Fibroblast of gingiva (primary cell): ENCODE data around the gene POLR3K.

ENCODE experiments used
- DNase-seq: peaks from one replicate; pipeline ENCODE4 v3.0.0-alpha.2; 2011; ENCODE audit warnings: low read depth

Gene POLR3K

GRCh38 chr16:78444-79150 lies 25.2 kb upstream of the POLR3K start:
- DNase-seq, result peak; percentile 45

- peak; percentile 80 for DNase-seq
These were observed 24.5 kb upstream of the POLR3K start, which contains the start of gene MPG for GRCh38 chr16:77807-78443. Gene MPG, plus strand, starts transcription at chr16:78225. Its CDS starts 85 bp downstream, at chr16:78310.

DNA sequence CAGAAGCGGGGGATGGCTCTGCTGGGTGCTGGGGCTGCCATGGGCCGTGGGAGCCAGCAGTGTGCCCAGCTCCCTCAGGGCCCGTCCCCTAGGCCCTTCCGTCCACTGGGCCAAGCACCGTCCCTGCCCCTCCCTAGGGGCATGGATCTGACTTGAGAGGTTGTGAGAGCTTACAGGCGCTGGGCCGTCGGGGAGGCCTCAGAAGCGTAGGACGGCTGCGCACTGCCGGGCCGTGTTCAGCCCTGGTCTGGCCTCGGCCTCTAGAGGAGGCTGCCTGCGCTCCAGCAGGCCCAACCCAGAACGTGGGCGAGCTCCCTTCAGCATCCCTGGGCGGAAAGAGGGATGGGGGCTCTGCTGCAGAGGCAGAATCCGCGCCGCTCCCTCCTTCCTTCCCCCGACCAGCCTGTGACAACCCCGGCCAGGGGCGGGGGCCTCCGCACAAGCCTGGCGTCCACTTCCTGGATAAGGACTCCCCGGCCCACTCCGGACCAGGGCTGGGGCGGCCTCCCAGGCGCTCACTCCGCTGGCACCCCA lies 23.9 kb upstream of the POLR3K start:
- DNase-seq, result peak; percentile 66

DNA sequence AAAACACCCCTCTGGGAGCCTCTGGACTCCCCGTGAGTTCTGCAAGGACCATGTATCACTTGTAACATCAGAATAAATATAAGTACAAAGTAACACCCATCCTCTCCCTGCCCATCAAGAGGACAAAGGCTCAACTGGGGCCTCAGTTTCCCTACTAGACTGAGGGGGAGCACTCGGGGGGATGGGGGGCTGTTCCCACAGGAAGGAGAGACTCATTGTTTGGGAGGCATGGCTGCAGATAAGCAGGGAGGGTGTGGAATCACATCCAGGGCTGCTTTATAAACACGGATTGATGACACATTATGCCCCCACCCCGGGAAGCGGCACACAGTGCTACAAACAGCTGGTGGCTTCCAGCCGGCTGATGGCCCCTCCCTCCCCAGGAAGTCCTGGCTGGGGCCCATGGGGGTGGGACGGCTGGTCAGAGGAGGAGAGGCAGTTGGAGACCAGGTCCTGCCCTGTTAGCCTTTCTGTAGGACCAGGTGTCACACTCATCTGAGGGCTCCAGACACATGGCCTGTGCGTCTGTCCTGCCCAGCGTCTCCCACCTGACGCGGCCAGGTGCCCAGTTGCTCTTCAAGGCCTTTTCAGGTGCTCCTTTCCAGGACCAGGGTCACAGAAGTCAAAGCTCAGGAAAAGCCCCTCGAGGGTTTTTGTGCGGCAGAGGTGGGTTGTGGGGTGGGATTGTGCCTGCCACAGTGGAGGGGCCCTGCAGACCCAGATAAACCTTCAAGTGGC lies 23.3 kb upstream of the POLR3K start:
- DNase-seq, result peak; percentile 77

DNA sequence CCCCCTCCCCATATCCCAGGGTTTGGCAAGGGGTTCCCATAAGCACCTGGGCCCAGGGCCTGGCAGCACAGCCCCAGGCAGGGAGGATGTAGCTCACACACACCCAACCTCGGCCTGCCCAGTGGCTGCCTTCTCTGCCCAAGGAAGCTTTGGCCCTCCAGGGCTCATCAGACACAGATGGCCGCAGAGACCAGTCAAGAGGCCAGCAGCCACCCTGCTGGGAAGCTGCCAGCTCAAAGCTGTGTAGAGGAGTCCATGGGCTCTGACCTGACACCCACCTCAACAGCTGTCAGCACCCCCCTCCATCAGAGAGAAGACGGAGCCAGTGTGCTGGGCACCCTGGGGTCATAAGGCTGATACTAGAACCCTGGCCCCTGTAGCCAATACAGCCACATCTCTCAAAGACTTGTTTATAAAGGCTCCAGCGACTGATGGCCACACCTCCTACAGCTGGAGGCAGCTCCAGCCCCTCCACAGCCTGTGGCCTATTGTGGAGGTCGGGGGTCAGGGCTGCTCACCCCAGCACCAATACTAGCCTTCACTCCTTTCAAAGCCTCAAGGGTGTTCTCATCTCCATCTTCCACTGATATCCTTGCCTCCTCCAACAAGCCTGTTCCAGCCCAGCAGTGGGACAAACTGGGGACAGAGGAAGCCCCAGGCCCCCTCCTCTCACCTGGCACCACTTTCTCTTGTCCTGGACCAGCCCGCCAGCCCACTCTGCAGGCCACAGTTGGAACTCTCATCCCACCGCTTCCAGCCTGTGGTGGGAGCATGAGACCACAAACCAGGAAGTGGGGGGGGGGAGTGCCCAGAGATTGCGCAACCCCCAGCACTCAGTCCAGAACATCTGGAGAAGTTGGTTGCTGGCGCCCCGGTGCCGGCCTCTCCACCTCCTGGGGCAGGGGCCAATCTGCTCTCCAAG lies 22.4 kb upstream of the POLR3K start:
- peak; percentile 88 for DNase-seq

DNA sequence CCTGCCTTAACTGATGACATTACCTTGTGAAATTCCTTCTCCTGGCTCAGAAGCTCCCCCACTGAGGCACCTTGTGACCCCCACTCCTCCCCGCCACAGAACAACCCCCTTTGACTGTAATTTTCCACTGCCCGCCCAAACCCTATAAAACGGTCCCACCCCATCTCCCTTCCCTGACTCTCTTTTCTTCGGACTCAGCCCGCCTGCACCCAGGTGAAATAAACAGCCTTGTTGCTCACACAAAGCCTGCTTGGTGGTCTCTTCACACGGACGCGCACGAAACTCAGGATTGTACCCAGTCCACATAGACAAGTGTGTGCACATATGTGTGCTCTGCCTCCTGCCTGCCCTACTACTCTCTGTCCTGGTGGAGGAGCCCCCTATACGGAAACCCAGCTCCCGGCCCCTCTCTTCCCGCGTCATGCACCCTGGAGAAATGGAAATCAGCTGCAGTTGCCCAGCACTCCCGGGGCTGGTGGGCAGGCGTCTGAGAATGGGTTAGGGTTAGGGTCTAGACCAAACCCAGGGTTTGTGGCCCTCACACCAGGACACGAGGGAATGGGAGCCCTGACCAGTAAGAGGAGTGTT lies 21.4 kb upstream of the POLR3K start:
- DNase-seq, result no peak

DNA sequence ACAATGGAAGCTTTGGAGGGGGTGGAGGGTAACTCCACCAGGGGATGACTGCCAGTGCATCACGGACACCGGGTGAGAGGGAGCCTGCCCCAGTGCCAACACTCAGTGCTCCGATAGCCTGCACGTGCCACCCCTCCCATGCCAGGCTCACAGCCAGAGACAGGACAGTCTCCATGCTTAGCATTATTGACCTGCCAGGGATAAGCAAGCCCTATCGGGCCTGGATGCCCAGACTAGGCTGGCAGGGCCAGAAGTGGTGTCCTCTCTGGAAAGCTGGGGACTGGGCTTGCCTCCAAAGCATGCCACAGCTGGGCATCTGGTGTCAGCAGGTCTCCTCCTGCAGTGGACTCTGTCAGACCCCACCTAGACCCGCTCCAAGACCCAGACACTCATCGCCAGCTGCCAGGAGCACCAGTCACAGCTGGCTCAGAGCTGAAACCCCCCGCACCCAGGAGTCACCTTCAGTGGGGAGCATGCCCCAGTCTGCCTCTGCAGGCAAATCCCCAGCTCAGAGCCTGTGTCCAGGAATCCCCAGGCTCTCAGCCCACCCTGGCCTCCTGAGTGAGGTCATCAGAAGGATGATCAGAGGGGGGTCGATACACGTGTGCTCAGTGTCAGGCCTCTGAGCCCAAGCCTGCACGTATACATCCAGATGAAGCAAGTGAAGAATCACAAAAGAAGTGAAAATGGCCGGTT lies 20.8 kb upstream of the POLR3K start:
- DNase-seq, result no peak

GRCh38 chr16:72561-73548 lies 19.4 kb upstream of the POLR3K start, which contains the start of gene RHBDF1:
Gene RHBDF1, minus strand, starts transcription at chr16:72631. Its CDS starts 7,616 bp downstream, at chr16:65015.
- peak; percentile 50 for DNase-seq

DNA sequence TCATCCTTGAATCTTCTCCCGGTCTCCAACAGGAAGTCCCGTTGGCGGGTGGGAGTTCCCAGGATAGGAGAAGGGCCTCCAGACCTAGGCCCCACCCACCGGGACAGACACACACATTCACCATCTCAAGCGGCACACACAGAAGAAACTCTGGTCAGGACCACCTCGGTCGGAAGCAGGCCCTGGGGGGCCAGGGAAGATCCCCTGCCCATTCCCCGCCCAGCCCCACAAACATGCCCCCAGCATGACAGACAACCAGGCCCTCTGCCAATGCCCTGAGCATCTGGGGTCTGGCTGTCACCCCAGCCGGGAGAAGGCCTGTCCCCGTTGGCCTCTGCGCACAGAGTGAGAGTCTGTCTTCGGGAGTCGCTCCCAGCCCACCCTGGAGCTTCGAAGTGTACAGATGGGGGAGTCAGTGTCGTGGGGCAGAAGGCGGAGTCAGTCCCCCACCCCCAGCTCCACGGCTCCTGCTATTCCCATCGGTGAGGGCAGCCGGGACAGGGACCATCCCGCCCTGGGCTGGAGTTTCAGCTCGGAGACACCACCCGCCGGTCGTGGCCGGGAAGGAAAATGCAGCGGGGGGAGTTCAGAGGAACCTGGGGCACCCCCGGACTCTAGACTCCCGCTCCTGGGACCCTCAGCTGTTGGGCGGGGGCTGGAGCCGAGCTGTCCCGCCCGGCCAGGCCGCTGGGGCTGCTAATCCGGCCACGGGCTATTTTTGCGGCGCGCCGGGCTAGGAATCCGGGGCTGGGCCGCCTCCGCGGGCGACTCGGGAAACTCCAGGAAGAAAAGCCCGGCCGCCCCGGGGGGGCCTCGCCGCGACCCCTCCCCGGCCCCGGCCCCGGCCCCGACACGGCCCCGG lies 18.4 kb upstream of the POLR3K start:
- peak; percentile 73 for DNase-seq

- DNase-seq, result no peak
These were observed 17.8 kb upstream of the POLR3K start for GRCh38 chr16:71210-71539.

- no peak for DNase-seq
These were observed 15.8 kb upstream of the POLR3K start for GRCh38 chr16:69181-69580.

DNA sequence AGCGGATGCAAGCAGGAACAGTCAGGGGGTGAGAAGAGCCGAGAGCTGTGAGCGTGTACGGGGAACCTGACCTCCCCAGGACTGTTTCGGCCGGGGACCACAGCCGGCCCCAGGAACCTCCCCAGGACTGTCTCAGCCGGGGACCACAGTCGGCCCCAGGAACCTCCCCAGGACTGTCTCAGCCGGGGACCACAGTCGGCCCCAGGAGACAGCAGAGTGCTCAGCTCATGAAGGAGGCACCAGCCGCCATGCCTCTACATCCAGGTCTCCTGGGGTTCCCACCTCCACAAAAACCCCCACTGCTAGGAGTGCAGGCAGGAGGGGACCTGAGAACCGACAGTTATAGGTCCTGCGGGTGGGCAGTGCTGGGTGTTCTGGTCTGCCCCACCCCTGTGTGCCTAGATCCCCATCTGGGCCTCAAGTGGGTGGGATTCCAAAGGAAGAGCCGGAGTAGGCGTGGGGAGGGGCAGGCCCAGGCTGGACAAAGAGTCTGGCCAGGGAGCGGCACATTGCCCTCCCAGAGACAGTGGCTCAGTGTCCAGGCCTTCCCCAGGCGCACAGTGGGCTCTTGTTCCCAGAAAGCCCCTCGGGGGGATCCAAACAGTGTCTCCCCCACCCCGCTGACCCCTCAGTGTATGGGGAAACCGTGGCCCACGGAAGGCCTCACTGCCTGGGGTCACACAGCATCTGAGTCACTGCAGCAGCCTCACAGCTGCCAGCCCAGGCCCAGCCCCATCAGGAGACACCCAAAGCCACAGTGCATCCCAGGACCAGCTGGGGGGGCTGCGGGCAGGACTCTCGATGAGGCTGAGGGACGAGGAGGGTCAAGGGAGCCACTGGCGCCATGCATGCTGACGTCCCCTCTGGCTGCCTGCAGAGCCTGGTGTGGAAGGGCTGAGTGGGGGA lies 14.7 kb upstream of the POLR3K start:
- DNase-seq, result no peak

- DNase-seq, result no peak
These were observed 13.9 kb upstream of the POLR3K start for GRCh38 chr16:67183-67791.

GRCh38 chr16:66309-67182 lies 13.1 kb upstream of the POLR3K start:
- no peak for DNase-seq

DNA sequence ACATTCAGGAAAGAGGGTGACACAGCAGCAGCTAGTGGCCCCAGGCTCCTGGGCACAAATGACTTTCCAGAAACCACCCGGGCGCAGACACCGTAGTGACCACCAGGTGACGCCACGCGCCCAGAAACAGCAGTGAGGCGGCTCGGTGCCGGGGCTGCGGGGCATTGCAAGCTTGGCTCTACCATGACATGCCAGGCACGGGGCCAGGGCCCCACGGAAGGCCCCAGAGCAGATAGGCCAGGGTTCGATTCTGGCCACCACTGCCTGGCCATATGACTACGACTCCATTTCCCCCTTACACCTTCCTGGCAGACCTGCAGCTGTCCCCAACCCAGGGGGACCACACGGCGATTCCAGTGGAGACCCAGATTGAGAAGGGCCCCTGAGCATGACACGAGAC lies 12.3 kb upstream of the POLR3K start:
- peak; percentile 59 for DNase-seq

DNA sequence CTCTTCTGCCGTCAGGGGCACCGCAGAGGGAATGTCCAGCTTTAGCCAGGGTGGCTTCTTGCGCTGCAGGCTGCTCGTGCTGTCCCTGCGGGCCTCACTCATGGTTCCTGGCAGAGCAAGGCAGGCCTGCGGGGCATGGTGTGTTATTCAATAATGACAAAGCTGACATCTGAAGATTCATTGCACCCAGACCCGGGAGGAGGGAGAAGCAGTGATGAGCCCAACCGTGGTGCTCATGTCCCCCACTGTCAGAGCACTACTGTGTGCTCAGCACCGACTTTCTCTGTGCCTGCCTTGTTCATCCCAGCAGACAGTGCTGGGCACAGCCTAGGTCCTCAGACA lies 11.5 kb upstream of the POLR3K start:
- no peak for DNase-seq
